RCC 7860 (cell line): ENCODE measurements around the gene ELFN2.
"Not testable (repeated sequence)": the region's sequence is repeated elsewhere in the genome, so short reads cannot be mapped to it uniquely, and the experiment has no call there.

Experiments
- DNase-seq: peaks from one replicate; pipeline ENCODE4 v3.0.0-alpha.2; 2015; ENCODE audit warnings: low spot score
- FAIRE-seq: peaks from 2 replicates; lab custom pipeline; 2012; peaks lifted over from hg19 to GRCh38; lab: Jason Lieb, UNC

ELFN2 gene, protein sequence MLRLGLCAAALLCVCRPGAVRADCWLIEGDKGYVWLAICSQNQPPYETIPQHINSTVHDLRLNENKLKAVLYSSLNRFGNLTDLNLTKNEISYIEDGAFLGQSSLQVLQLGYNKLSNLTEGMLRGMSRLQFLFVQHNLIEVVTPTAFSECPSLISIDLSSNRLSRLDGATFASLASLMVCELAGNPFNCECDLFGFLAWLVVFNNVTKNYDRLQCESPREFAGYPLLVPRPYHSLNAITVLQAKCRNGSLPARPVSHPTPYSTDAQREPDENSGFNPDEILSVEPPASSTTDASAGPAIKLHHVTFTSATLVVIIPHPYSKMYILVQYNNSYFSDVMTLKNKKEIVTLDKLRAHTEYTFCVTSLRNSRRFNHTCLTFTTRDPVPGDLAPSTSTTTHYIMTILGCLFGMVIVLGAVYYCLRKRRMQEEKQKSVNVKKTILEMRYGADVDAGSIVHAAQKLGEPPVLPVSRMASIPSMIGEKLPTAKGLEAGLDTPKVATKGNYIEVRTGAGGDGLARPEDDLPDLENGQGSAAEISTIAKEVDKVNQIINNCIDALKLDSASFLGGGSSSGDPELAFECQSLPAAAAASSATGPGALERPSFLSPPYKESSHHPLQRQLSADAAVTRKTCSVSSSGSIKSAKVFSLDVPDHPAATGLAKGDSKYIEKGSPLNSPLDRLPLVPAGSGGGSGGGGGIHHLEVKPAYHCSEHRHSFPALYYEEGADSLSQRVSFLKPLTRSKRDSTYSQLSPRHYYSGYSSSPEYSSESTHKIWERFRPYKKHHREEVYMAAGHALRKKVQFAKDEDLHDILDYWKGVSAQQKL

DNA sequence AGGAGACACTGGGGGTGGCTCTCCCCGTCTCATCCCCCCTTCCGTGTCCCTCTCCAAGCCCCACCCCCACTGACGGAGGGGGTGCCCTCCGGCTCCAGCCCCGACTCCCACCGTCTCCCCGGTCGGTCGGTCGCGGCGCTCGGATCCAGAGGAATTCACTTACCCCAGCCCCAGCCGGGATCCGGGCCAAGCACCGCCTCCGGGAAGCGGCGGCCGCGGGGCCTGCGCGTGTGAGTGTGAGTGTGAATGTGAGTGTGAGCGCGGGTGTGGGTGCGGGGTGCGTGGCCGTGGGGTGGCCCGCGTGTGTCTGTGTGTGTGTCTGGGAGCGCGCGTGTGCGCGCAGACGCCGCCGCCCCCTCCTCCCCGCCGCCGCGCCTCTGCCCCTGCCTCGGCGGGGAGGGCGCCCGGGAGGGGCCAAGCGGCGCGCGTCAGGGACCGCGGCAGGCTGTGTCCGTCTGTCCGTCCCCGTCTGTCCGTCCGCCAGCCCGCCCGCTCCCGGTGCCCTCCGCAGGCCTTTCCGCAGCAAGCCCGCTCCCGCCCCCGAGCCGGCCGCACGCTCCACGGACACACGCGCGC, at the start of gene ELFN2:
Gene ELFN2 (minus strand): TSS at position 345 of the 576 bp plus-strand sequence. CDS start 51,945 bp downstream, outside the sequence.
- no peak for FAIRE-seq
- DNase-seq, result peak; percentile 5

DNA sequence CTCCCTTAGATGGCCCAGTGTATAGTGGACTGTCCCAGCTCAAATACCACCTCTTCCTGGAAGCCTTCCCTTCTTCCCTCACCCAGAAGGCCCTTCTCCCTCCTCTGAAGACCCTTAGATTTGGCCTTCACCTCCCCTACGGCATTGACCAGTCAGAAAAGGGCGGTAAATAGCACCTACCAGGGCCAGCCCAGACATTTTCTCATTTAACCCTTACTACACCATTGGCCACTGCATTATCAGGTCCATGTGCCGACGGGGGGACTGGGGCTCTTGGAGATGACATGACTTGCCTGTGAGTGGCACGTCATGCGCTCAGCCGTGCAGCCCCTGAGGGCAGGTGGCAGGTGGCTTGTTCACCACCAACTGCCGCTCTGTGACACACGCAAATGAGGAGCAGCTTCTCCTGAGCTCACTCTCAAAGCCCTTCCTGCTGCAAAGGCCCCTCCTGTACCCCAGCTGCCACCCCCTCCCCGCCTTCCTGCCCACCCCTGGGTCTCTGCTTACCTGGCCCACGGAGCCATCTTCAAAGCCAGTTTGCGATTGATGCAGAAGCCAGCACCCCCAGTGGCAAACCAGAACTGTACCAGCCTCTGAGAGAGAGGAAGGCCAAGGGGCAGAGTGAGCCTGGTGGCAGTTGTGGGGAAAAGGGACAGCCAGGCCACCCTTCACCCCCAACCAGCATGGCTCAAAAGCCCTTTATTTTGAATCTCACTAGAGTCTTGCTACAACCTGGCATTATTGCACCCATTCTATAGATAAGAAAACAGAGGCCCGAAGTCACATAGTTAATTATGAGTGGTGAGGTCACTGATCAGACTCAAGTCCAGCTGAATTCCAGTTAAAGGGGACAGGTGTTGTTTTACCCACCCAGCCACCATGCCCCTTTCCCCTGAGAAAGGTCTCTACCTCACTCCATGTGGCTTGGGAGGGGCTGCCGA, 49.4 kb upstream of the ELFN2 start:
- DNase-seq, result no peak
- FAIRE-seq, result no peak

DNA sequence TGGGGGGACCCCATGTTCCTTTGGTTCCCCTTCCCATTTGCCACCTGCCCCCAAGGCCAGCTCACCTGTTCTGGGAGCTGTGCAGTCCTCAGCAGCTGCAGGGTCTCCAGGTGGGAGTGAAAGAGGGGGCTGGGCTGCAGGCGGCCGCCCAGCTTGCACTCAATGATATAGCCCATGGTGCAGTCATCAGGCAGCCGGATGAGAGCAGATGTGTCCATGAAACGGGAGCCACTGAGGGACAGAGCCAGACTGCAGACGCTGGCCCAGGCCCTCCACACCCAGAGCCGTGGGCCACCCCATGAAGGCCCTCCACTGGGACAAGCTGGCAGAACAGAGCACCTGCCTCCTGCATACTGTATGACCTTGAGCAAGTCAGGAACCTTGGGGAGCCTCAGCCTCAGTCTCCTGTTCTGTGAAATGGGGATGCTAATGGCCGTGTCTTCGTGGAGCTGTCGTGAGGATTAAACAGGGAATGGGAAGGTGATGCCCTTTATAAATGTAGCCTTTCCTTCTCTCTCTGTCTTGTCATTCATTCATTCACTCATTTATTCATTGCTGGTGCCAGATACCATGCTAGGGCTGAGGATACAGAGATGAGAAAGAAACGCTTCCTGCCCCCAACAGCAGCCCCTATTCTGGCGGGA, 47.3 kb upstream of the ELFN2 start:
- FAIRE-seq (no peak), DNase-seq (no peak)

DNA sequence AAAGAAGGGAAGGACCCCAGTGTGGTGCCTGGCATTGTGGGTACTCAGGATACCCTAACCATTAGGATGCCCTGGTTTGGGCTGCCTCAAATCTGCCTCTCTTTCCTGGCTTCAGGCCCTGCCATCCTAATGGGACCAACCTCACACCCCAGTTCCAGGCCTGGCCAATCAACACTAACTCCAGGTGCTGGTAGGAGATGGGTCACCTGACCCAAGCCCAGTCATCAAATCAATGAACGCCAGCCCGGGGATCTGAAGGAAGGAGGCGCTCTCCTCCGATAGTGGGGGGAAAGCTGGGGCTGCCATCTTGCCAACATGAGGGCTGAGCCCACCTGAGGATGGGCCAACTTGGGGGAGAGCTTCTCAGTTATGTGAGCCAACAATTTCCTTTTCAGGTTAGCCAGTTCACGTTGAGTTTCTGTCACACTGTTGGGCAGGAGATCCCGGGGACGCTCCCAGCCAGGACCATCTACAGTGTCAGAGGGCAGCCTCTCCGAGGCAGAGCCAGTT, 46.2 kb upstream of the ELFN2 start:
- FAIRE-seq (no peak), DNase-seq (no peak)

DNA sequence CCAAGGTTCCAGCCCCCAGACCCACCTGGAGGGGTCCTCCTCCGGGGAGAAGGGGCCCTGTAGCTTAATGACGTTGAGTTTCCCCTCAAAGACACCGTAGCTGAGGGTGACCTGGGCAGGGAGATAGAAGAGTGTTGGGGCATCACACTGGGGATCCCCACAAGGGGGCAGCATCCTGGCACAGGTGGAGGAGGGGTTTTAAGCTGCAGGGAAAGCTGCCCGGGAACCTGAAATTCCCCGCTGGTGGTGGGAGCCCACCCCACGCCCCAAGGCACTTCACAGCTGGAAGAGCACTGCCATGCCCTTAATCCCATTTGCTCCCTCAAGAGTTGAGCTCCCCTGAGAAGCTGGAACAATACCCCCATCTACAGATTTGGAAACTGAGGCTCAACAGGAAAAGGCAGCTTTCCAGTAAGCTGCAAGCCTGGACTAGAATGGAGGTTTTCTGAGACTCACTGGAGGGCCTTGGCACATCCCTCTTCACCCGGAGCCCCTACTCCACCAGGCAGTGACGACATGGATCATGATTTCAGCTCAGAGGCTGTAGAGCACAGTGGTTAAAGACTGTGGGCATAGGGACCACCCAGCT, 45.2 kb upstream of the ELFN2 start:
- DNase-seq (no peak), FAIRE-seq (no peak)

DNA sequence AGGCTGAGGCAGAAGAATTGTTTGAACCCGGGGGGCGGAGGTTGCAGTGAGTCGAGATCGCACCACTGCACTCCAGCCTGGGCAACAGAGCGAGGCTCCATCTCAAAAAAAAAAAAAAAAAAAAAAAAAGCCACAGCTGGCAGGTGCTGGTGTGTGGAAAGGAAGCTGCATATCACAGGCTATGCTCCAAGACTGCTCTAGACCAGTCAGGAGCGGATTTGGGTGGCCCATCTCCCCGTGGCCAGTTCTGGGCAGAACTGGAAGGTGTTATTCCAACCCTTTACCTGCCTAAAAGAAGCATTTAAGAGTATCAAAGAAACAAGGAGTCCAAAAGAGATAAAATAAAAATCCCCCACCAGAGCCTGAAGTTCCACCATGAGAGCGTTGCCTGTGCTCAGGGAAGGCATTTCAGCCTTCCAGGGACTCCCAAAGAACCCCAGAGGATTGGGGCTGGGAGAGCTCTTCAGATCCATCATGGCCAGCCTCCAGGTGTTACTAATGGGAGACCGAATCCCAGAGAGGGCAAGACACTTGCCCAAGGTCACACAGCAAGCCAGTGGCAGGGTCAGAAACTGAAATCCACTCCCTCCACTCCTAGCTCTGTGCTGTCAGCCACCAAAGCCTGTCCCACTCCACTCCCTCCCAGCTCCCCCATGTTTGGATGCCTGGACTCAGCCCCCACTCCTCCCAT, 44.6 kb upstream of the ELFN2 start:
- FAIRE-seq, result no peak
- no peak for DNase-seq

DNA sequence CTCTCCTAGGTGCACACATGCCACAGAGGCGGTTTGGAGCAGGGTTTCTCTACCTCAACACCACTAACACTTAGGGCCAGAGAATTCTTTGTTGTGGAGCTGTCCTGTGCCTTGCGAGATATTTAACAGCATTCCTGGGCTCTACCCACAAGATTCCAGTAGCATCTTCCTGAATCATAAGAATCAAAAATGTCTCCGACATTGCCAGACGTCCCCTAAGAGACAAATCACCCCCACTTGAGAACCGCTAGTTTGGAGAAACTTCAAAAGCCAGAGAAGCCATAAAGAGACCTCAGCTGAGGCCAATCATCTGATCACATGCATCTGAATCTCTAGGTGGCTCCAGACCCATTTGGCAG, 42.8 kb upstream of the ELFN2 start:
- FAIRE-seq, result no peak
- no peak for DNase-seq

DNA sequence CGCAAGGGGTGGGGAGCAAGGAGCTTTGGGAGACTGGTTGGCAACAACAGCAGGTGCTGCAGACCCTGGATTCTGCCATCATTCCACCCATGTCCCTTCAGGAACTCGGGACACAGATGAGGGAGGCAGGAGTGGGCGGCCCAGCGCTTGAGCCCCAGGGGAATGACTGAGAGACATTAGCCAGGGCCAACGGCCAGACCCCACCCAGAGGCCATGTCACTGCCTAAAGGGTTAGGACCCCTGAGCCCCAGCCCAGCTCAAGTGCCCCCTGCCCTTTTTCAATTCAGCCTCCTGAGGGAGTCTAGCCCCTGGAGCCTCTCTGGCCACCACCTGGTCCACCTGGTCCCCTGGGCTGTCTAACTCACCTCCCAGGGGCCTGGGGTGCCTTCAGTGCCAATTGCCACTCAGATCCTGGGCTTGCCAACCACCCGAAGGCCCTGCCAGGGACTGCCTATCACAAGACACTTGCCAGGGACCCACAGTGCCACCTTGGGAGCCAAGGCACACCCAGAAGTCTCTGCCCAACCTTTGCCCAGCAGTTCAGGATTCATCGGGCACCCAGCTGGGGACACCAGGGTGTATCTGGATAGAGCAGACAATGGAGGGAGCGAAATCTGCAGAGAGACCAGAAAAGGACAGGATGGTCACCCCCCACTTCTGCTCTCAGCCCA, 42.3 kb upstream of the ELFN2 start:
- FAIRE-seq (no peak), DNase-seq (no peak)

DNA sequence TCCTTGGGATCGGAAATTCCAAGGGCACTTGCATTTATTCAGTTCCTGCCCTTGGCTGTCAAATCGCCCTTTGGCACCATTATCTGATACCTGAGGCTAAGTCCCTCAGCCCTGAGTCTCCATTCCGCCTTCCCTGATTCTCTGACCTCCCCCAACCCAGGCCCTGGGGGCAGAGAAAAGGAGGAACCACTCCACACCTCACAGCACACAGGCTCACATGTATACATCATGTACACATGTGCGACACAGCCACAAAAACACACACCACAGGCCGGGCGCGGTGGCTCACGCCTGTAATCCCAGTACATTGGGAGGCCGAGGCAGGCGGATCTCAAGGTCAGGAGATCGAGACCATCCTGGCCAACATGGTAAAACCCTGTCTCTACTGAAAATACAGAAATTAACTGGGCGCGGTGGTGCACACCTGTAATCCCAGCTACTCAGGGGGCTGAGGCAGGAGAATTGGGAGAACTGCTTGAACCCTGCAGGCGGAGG, 41.0 kb upstream of the ELFN2 start:
- FAIRE-seq, DNase-seq: not testable (repeated sequence)

DNA sequence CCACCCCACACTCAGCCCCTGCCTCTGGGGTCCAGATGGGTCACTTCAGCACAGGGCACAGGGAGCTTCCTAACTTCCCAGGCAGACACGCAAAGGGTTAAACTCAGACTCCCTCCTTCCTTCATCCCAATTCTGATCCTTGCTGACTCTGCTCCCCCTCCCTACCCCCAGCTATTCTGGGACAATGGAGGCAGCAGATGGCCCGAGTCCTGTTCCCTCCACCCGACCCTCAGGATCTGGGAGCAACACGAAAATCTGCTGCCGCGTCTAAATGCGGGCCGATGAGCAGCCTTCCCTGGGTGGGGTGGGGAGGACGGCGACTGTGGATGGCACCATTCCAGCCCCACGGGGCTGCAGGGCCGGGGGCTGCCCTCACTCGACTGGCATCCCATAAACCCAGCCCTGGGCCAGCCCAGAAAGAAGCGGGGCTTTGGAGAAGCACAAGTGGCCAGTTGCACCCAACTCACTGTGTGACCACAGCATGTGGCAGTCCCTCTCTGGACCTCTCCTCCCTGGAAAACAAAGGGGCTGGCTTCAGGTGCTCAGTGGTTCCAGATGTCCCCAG, 40.2 kb upstream of the ELFN2 start:
- DNase-seq (no peak), FAIRE-seq (no peak)

DNA sequence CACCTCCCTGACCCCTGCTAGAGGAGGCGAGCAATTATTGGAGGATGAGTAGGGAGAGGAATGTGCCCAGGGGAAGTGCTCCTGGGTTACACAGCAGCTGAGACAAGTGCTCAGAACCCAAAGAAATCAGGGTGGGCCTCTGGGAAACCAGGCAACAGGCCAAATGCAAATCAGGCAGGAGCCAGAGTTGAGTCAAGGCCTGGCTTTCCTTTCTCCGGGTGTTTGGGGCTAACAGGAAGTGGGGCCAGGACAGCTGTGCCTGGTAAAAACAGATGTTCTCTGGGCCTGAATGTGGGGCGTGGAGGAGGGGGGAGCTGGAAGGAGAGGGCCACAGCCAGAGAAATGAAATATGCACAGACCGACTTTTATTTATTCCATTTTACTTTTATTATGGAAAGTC, 36.9 kb upstream of the ELFN2 start:
- DNase-seq (no peak), FAIRE-seq (no peak)

DNA sequence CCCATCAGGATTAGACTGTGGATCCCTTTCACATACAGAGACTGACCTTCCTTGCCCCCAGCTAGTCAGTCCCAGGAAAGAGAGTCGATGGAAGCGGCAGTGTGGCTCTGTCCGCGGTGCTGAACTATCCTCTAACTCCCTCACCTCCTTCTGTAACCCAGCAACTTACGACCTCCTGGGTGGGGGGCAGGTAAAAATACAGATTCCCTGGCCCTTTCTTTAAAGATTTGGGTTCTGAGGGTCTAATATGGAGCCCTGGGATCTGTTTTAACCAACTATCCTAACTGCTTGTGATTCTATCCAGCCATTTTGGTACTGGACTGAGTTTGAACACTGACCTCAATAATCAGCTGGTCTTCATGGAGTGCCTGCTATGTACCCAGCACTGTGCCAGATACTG, 35.7 kb upstream of the ELFN2 start:
- FAIRE-seq (no peak), DNase-seq (no peak)

DNA sequence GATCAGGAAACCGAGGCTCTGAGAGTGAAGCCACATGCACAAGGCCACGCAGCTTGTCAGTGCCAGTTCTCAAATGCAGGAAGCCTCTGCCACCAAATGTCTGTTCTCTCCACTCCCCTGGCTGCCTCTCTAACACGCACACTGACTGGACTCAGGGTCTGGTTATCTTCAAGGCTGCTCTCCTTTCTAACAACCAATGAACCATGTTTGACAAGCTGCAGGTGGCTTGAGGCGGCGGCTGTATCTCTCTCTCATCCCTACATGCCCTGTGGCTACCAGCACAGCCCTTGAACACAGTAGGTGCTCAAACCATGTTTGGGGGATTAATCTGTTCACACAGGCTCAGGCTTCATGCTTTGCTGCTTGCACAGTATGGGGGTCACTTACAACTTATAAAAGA, 35.2 kb upstream of the ELFN2 start:
- FAIRE-seq, result no peak
- no peak for DNase-seq

DNA sequence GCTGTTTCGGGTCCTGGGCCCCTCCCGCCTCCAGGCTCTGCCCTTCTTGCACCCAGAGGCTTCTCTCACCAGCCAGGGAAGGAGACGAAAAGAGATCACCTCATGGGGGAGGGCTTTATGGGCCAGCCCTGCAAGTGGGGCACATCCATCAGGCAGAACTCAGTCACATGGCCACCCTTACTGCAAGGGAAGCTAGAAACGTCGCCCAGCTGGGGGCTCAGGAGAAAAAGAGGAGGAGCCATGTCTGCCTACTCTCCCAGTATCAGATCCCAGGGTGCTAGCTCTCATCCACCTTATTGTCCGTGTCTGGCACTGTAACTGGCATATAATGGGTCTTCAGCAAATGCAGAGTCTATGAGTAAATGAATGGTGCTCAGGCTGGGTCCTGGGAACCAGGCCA, 34.7 kb upstream of the ELFN2 start:
- FAIRE-seq, result no peak
- no peak for DNase-seq

DNA sequence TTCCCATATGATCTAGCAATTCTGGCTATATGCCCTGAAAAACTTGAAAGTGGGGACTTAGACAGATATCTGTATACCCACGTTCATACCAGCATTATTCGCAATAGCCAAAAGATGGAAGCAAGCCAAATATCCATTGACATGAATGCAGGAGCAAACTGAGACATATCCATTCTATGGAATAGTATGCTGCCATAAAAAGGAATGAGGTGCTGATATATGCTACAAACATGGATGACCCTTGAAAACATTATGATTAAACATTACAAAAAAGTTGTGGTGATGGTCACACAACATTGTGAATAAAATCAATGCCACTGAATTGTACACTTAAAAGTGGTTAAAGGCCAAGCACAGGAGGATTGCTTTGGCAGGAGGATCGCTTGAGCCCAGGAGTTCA, 33.4 kb upstream of the ELFN2 start:
- FAIRE-seq, result no peak
- no peak for DNase-seq

DNA sequence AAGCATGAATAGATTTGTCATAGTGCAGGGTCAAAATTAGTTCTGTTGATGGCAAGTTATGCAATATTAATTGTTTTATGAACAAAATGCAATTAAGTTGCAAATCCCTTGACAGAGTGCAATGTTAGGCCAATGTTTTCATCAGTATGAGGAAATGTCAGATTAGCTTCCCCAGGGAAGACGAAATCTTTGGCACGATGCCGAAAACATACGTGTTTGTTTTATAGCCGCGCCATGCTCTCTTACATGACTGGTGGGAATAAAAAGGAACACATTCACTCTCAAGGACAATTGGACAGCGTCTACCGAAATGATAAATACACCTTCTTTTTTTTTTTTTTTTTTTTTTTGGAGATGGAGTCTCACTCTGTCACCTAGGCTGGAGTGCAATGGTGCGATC, 31.9 kb upstream of the ELFN2 start:
- DNase-seq (no peak), FAIRE-seq (no peak)

DNA sequence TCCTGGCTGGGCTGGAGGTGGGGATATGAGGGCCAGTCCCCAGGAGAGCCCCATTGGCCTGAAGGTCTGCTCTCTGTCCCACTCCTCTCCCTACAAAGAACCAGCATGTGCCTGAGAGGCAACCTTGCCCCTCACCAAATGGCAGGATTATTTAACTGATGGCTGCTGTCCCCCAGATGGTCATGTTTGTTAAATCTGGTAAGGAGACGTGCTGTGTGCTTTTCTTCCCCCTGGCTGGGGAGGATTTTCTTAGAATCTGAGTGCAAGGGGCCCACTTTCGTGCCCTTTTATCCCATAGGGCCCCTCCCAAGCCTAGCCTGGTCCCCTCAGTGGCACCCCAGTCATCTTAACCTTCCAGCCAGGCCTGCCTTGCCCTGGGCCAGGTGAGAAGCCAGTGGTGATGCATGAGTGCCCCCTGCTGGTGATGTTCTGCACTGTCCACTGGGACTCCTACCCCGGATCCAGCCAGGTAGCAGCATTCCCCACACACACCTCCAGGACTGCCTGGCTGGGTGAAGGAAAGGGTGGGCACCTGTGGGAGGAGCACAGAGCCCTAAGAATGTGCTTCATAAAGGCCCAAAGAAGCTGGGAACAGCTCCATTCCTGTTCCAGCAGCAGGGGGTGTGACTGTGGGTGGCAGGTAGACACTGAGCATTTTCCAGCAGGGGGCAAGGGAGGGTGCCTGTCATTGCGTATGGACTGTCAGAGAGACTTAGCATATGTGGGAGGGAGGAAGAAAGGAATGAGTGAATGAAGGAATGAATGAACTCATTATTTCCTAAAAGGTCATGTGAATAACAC, 30.0 kb upstream of the ELFN2 start:
- no peak for FAIRE-seq
- DNase-seq, result peak; percentile 55
